H1 (cell line): Measurements from ENCODE around the gene RHOT1. TPM values are rescaled to one million over a fixed set of nuclear protein-coding genes. Genes with fewer than 3 reads are reported as not detected.
"Not testable (repeated sequence)": the region's sequence is repeated elsewhere in the genome, so short reads cannot be mapped to it uniquely, and the experiment has no call there.

Source experiments
- CTCF ChIA-PET: fragments of 300-600 bp; sonication (Branson Sonifier 250); formaldehyde crosslinking; loops from one replicate; lab custom pipeline; 2021; ENCODE audit not compliant: partially characterized antibody; lab: Charles Lee
- POLR2A ChIA-PET: fragments of 300-600 bp; sonication (Branson Sonifier 250); formaldehyde crosslinking; loops from one replicate; lab custom pipeline; 2021; ENCODE audit warnings: inconsistent platforms; ENCODE audit not compliant: partially characterized antibody; lab: Charles Lee
- DNase-seq, 2 experiments: peaks; one replicate each; pipeline versions ENCODE4 v3.0.0 to v3.0.0-alpha.2; 2010 to 2022; ENCODE audit warnings: low spot score in 2 of 2, low read depth in 1 of 2, mixed read lengths in 1 of 2
- FAIRE-seq: peaks from 2 replicates; lab custom pipeline; 2011; peaks lifted over from hg19 to GRCh38; lab: Jason Lieb, UNC
- H2AFZ ChIP-seq: 2 replicates; pipeline ENCODE4 v1.8.1; 2012; ENCODE audit warnings: low read length, inconsistent platforms
- H2AK5ac ChIP-seq: 2 replicates; pipeline ENCODE4 v1.6.1; 2013; ENCODE audit warnings: low read depth, low read length
- H2BK120ac ChIP-seq: replicated peaks from 2 replicates; pipeline ENCODE3; 2013; ENCODE audit warnings: low read depth, low read length, inconsistent platforms
- H2BK12ac ChIP-seq: 2 replicates; pipeline ENCODE4 v1.6.1; 2013; ENCODE audit warnings: low read depth, low read length
- H2BK15ac ChIP-seq: 2 replicates; pipeline ENCODE4 v1.6.1; 2013; ENCODE audit warnings: low read length
- H2BK20ac ChIP-seq: 2 replicates; pipeline ENCODE4 v1.6.1; 2013; ENCODE audit warnings: low read length
- H2BK5ac ChIP-seq: 2 replicates; pipeline ENCODE4 v1.6.1; 2013; ENCODE audit warnings: low read depth, low read length
- H3K14ac ChIP-seq: 2 replicates; pipeline ENCODE4 v1.6.1; 2013; ENCODE audit warnings: inconsistent platforms; ENCODE audit not compliant: insufficient read length
- H3K18ac ChIP-seq: 2 replicates; pipeline ENCODE4 v1.6.1; 2013; ENCODE audit warnings: low read length; ENCODE audit errors: extremely low read depth
- H3K23ac ChIP-seq: 2 replicates; pipeline ENCODE4 v1.6.1; 2013; ENCODE audit warnings: inconsistent platforms; ENCODE audit not compliant: insufficient read length
- H3K23me2 ChIP-seq: 2 replicates; pipeline ENCODE4 v1.6.1; 2013; ENCODE audit warnings: low read depth, low read length
- H3K27ac ChIP-seq: 2 replicates; pipeline ENCODE4 v1.6.1; 2011; ENCODE audit warnings: low read depth, low read length, inconsistent platforms
- H3K27me3 ChIP-seq, 4 experiments: replicated peaks in 1 of 4; 1 replicate in 1 of 4; 2 replicates in 3 of 4; pipeline versions ENCODE4 v1.6.1 to v1.8.1; 2011 to 2013; ENCODE audit warnings: low read length in 3 of 4, mild to moderate bottlenecking in 3 of 4, inconsistent platforms in 2 of 4, mixed read lengths in 2 of 4, moderate library complexity in 1 of 4; ENCODE audit not compliant: control insufficient read depth in 3 of 4, insufficient read depth in 3 of 4; ENCODE audit errors: extremely low read depth in 1 of 4
- H3K36me3 ChIP-seq, 4 experiments: 2 replicates each; pipeline versions ENCODE4 v1.6.1 to v1.8.1; 2011 to 2013; ENCODE audit warnings: mild to moderate bottlenecking in 4 of 4, low read length in 3 of 4, moderate library complexity in 2 of 4, control low read depth in 1 of 4, inconsistent platforms in 1 of 4; ENCODE audit not compliant: insufficient read depth in 4 of 4, control insufficient read depth in 2 of 4
- H3K4ac ChIP-seq: replicated peaks from 2 replicates; pipeline ENCODE3; 2013; ENCODE audit warnings: low read length, low read depth, mixed read lengths, inconsistent platforms; ENCODE audit not compliant: insufficient read length
- H3K4me1 ChIP-seq, 4 experiments: replicated peaks in 1 of 4; 1 replicate in 1 of 4; 2 replicates in 3 of 4; pipeline versions ENCODE4 v1.6.1 to v1.8.1; 2011 to 2013; ENCODE audit warnings: low read length in 3 of 4, inconsistent platforms in 2 of 4, mixed read lengths in 1 of 4; ENCODE audit not compliant: insufficient read depth in 4 of 4, control insufficient read depth in 3 of 4
- H3K4me2 ChIP-seq, 2 experiments: 2 replicates each; pipeline versions ENCODE4 v1.6.1 to v1.8.1; 2011 to 2013; ENCODE audit warnings: low read depth in 2 of 2, low read length in 2 of 2, control low read depth in 1 of 2, inconsistent platforms in 1 of 2, mild to moderate bottlenecking in 1 of 2; ENCODE audit not compliant: insufficient read depth in 1 of 2
- H3K4me3 ChIP-seq, 4 experiments: fragments of 200-600, 300-600 bp in 1 of 4; sonication (generic), shearing (Covaris generic), sonication (Bioruptor Twin) in 1 of 4; 2 replicates each; pipeline versions ENCODE4 v1.5.1 to v1.8.1; 2011 to 2016; ENCODE audit warnings: low read length in 4 of 4, low read depth in 3 of 4, control low read depth in 2 of 4, inconsistent platforms in 2 of 4, mild to moderate bottlenecking in 2 of 4, mixed read lengths in 1 of 4, moderate library complexity in 1 of 4; ENCODE audit not compliant: insufficient read depth in 2 of 4; ENCODE audit errors: extremely low read depth in 1 of 4
- H3K56ac ChIP-seq: replicated peaks from 2 replicates; pipeline ENCODE3; 2013; ENCODE audit warnings: low read depth, mild to moderate bottlenecking, mixed read lengths, low read length, inconsistent platforms; ENCODE audit not compliant: insufficient read length
- H3K79me1 ChIP-seq: 2 replicates; pipeline ENCODE4 v1.6.1; 2013; ENCODE audit warnings: low read depth, low read length, control low read depth
- H3K79me2 ChIP-seq, 2 experiments: 2 replicates each; pipeline versions ENCODE4 v1.6.1 to v1.8.1; 2012 to 2013; ENCODE audit warnings: low read length in 2 of 2, mild to moderate bottlenecking in 2 of 2, inconsistent platforms in 1 of 2; ENCODE audit not compliant: insufficient read depth in 2 of 2, control insufficient read depth in 1 of 2
- H3K9ac ChIP-seq, 4 experiments: replicated peaks in 1 of 4; 1 replicate in 1 of 4; 2 replicates in 3 of 4; pipeline versions ENCODE4 v1.6.1 to v1.8.1; 2011 to 2013; ENCODE audit warnings: low read depth in 3 of 4, low read length in 3 of 4, control low read depth in 2 of 4, mild to moderate bottlenecking in 2 of 4, moderate library complexity in 2 of 4, inconsistent platforms in 1 of 4; ENCODE audit errors: extremely low read depth in 1 of 4
- H3K9me3 ChIP-seq, 2 experiments: 2 replicates each; pipeline versions ENCODE4 v1.6.1 to v1.8.1; 2012 to 2013; ENCODE audit warnings: mild to moderate bottlenecking in 2 of 2, moderate library complexity in 2 of 2, control low read depth in 1 of 2, inconsistent platforms in 1 of 2, low read depth in 1 of 2, low read length in 1 of 2, mixed read lengths in 1 of 2; ENCODE audit not compliant: insufficient read depth in 2 of 2
- H4K20me1 ChIP-seq, 2 experiments: replicated peaks in 1 of 2; 2 replicates each; pipeline versions ENCODE3 to v1.8.1; 2011 to 2013; ENCODE audit warnings: inconsistent platforms in 2 of 2, low read length in 2 of 2, mild to moderate bottlenecking in 1 of 2; ENCODE audit not compliant: insufficient read depth in 2 of 2, control insufficient read depth in 1 of 2
- H4K5ac ChIP-seq: 2 replicates; pipeline ENCODE4 v1.6.1; 2013; ENCODE audit warnings: low read length, low read depth, mixed read lengths, inconsistent platforms; ENCODE audit not compliant: insufficient read length
- H4K8ac ChIP-seq: 2 replicates; pipeline ENCODE4 v1.8.0; 2013; ENCODE audit warnings: mild to moderate bottlenecking, moderate library complexity, low read length, inconsistent platforms; ENCODE audit not compliant: insufficient read depth; ENCODE audit errors: extremely low read depth
- H4K91ac ChIP-seq: replicated peaks from 2 replicates; pipeline ENCODE3; 2013; ENCODE audit warnings: low read length, mixed read lengths, inconsistent platforms; ENCODE audit not compliant: insufficient read length
- KDM1A ChIP-seq: fragments of 200-600, 300-600 bp; sonication (generic); IDR thresholded peaks from 2 replicates; pipeline ENCODE4 v1.7.1; 2016; ENCODE audit warnings: mild to moderate bottlenecking, low read length, borderline replicate concordance
- WGBS, 2 experiments: shearing (Covaris generic) in 1 of 2; methylation state at CpG; one replicate each; pipeline versions ENCODE4 v1.1.6 to v1.1.7; 2013 to 2015; ENCODE audit warnings: low lambda C conversion rate in 2 of 2, mixed read lengths in 2 of 2, inconsistent platforms in 1 of 2, low coverage in 1 of 2, missing lambda C conversion rate in 1 of 2; ENCODE audit not compliant: insufficient replicate concordance in 2 of 2, insufficient coverage in 1 of 2, insufficient read length in 1 of 2; ENCODE audit errors: extremely low coverage in 1 of 2, missing lambda C conversion rate in 1 of 2; 5-methylcytosine and 5-hydroxymethylcytosine counted together
- polyA plus RNA-seq, 7 experiments: library from polyadenylated mRNA; depleted of rRNA in 3 of 7; stranded (reverse) in 5 of 7; unstranded in 2 of 7; fragments of >200 nt in 5 of 7; fragments of 200-250 nt in 2 of 7; gene quantifications; 1 replicate in 5 of 7; 2 replicates in 1 of 7; 4 replicates in 1 of 7; pipeline versions ENCODE4 v1.2.1 to v1.2.3, GENCODE V29; 2011 to 2013; ENCODE audit warnings: missing spikeins in 2 of 7, mixed read lengths in 2 of 7
- total RNA-seq: library from RNA; stranded (reverse); fragmentation: NEBNext Ultra II Directional; extraction: Animal tissue kit (Norgen Biotek cat#: 25700); gene quantifications from 2 replicates; pipeline ENCODE4 v1.2.1, GENCODE V29; 2021

RHOT1 gene
- total and polyA plus RNA-seq, 2 of the 8 experiments (the other 6 are each of a cell fraction or from before 2014, with no cell fraction given) = 34.2 to 38.2 TPM

DNA sequence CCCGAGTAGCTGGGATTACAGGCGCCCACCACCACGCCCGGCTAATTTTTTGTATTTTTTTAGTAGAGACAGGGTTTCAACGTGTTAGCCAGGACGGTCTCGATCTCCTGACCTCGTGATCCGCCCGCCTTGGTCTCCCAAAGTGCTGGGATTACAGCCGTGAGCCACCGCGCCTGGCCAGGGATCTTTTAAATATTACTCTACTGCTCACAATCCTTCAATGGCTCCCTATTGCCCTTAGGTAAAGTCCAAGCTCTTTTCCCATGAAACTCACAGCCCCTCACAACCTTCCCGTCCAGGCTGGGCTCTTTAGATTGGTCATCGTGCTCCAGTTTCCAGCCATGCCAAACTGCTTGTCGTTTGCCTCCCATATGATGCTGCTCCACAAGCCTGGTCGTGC is 121.2 kb downstream of the RHOT1 start:
- Histone ChIP-seq H3K23me2 (peaks cover 17% of the 10 kb centered on the region; the same call in 1 of the 2 replicates), H3K4me1 (peaks cover 7 to 26% (median 19%) of the 10 kb centered on the region in 4 experiments), H3K27me3 (peaks cover 0 to 29% (median 25%) of the 10 kb centered on the region in 4 experiments; a peak in 5 of 7 replicates), H2BK12ac (0 out of 2 replicates have a peak overlapping the region, but pooled peaks have one; percentile 30), H2BK15ac (0 out of 2 replicates have a peak overlapping the region, but pooled peaks have one; percentile 89), H3K4me2 (peak overlapping the region in 1 of 2 experiments; percentile 91; a peak in 1 of 4 replicates)
- not testable (repeated sequence) for H3K36me3 ChIP-seq, H3K56ac ChIP-seq, H3K4ac ChIP-seq, H4K91ac ChIP-seq, H3K79me2 ChIP-seq, H4K5ac ChIP-seq, H2BK5ac ChIP-seq, FAIRE-seq, H3K4me3 ChIP-seq, H2AK5ac ChIP-seq, H3K18ac ChIP-seq, H3K23ac ChIP-seq, H3K27ac ChIP-seq, H3K14ac ChIP-seq, H4K20me1 ChIP-seq, H2BK20ac ChIP-seq, H2BK120ac ChIP-seq, H3K9ac ChIP-seq, H2AFZ ChIP-seq, H4K8ac ChIP-seq, DNase-seq, H3K9me3 ChIP-seq, H3K79me1 ChIP-seq
- peak; percentile 44; the same call in 1 of the 2 replicates for TF ChIP-seq KDM1A
- ChIA-PET CTCF (interaction anchor here (0.8 to 6.5 kb wide), 14 partner anchors 8 to 181 kb away, joined by 3 to 61 read pairs (median 8); partner anchors contain the start of gene PSMD11), POLR2A (interaction anchor here (0.9 to 4.5 kb wide), 2 partner anchors 17 to 24 kb away, joined by 3 to 15 read pairs; no protein-coding TSS in a partner anchor)
- WGBS, 2 experiments = 89% methylated on average over 17 of the region's 17 CpGs; no CpG with 5 or more reads in 1 of the 2 experiments
